HepG2 (cell line): ENCODE results near the gene HNF1B. TPM values are rescaled to one million over a fixed set of nuclear protein-coding genes. Genes with fewer than 3 reads are reported as not detected.

Experiments used
- ATAD3A ChIP-seq: sonication (generic); formaldehyde crosslinking; IDR thresholded peaks from 2 replicates; pipeline ENCODE4 v1.4.0; 2020; ENCODE audit warnings: missing genetic modification reagents
- KDM1A ChIP-seq: IDR thresholded peaks from 2 replicates; pipeline ENCODE4 v1.6.1; 2016; ENCODE audit warnings: missing compliant biosample characterization
- MED13 ChIP-seq: sonication (generic); formaldehyde crosslinking; IDR thresholded peaks from 2 replicates; pipeline ENCODE4 v1.5.0; 2020; ENCODE audit warnings: missing genetic modification reagents
- MEF2D ChIP-seq: sonication (generic); formaldehyde crosslinking; IDR thresholded peaks from 2 replicates; pipeline ENCODE4 v1.5.1; 2020; ENCODE audit warnings: mild to moderate bottlenecking, missing genetic modification reagents
- MTA1 ChIP-seq: sonication (generic); formaldehyde crosslinking; IDR thresholded peaks from 2 replicates; pipeline ENCODE4 v1.4.0; 2020; ENCODE audit warnings: missing genetic modification reagents, mild to moderate bottlenecking, borderline replicate concordance
- NR3C1 ChIP-seq: sonication (generic); formaldehyde crosslinking; IDR thresholded peaks from 2 replicates; pipeline ENCODE4 v1.4.0; 2020; ENCODE audit warnings: missing genetic modification reagents
- POLR2AphosphoS5 ChIP-seq: IDR thresholded peaks from 2 replicates; pipeline ENCODE4 v1.6.1; 2012; ENCODE audit warnings: low read depth, low read length
- REXO4 ChIP-seq: sonication (generic); formaldehyde crosslinking; IDR thresholded peaks from 2 replicates; pipeline ENCODE4 v1.8.0; 2022; ENCODE audit warnings: missing genetic modification reagents, mild to moderate bottlenecking, borderline replicate concordance
- THAP11 ChIP-seq: IDR thresholded peaks from 2 replicates; pipeline ENCODE4 v1.6.1; 2016; ENCODE audit warnings: missing biosample characterization, missing genetic modification reagents
- ZNF33A ChIP-seq: sonication (generic); formaldehyde crosslinking; IDR thresholded peaks from 2 replicates; pipeline ENCODE4 v1.5.1; 2020; ENCODE audit warnings: missing genetic modification reagents, mild to moderate bottlenecking, moderate library complexity, borderline replicate concordance
- polyA plus RNA-seq, 8 experiments: library from polyadenylated mRNA; depleted of rRNA in 3 of 8; stranded (reverse) in 7 of 8; unstranded in 1 of 8; fragments of >200 nt; fragmentation: Illumina TruSeq in 4 of 8; extraction: Trizol in 4 of 8; gene quantifications; 2 replicates each; pipeline versions ENCODE4 v1.2.1 to v1.2.3, GENCODE V29; 2011 to 2016; ENCODE audit warnings: low read depth in 4 of 8, missing spikeins in 1 of 8, mixed read lengths in 1 of 8; ENCODE audit not compliant: insufficient read depth in 1 of 8
- total RNA-seq, 5 experiments: library from RNA; depleted of rRNA; stranded (reverse); fragments of >200 nt; fragmentation: Illumina TruSeq; extraction: Trizol; gene quantifications; 2 replicates each; pipeline ENCODE4 v1.2.3, GENCODE V29; 2016; ENCODE audit warnings: low read depth in 1 of 5
- TF ChIP-seq, protein P1 (sequence below): sonication (generic); formaldehyde crosslinking; IDR thresholded peaks from 2 replicates; pipeline ENCODE4 v1.9.0; 2021; ENCODE audit warnings: missing genetic modification reagents, borderline replicate concordance
- TF ChIP-seq, protein P2 (sequence below): sonication (generic); formaldehyde crosslinking; IDR thresholded peaks from 2 replicates; pipeline ENCODE4 v1.5.1; 2020; ENCODE audit warnings: mild to moderate bottlenecking, missing genetic modification reagents, borderline replicate concordance
- TF ChIP-seq, protein P3 (sequence below): sonication (generic); formaldehyde crosslinking; IDR thresholded peaks from 2 replicates; pipeline ENCODE4 v1.5.0; 2020; ENCODE audit warnings: missing genetic modification reagents
- TF ChIP-seq, protein P4 (sequence below): sonication (generic); formaldehyde crosslinking; IDR thresholded peaks from 2 replicates; pipeline ENCODE4 v1.4.0; 2020; ENCODE audit warnings: mild to moderate bottlenecking, missing genetic modification reagents

HNF1B gene
- total and polyA plus RNA-seq, 2 of the 13 experiments (the other 11 are each of a cell fraction or from before 2014, with no cell fraction given), result 1.9 to 5.3 TPM

DNA sequence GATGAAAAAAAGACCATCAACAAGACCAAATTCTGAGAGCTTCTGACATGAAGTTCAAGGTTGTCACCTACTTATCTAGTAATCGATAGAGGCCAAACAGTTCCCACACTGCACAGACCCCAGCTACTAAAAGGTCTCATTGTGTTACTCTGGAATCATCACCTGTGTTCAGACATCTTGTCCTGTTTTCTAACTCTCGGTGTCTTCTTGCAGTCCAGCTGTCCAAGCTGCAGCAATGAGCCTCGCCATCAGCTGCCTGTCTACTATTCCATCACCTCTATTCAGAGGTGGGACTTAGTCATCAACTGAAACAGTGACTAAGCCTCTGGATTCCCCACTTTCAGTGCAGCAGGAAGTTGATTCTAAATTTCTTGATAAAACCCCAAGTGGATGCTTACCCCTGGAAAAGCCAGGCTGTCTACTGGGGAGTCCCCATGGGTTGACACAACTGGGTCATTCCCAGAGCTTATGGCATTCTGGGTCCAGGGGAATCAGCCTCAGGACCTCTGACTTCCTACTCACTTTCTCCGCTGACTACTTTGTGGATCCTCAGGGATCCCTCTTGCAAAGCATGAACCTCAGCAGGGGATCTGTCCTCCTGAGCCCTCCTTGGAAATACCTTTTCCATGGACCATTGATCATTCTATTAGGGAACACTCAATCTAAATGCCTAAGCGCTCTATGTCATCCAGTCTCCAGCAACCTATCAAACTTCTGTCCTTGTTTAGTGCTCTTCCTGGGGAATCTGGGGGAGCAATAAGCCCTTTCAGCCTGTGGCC is 46.5 kb downstream of the HNF1B start (continued):
- no peak for TF ChIP-seq ZNF33A
- TF ChIP-seq ATAD3A (CRISPR knock-in tag), result no peak
- peak; percentile 53; the same call in 1 of the 2 replicates for TF ChIP-seq MEF2D
- TF ChIP-seq, protein P1, sequence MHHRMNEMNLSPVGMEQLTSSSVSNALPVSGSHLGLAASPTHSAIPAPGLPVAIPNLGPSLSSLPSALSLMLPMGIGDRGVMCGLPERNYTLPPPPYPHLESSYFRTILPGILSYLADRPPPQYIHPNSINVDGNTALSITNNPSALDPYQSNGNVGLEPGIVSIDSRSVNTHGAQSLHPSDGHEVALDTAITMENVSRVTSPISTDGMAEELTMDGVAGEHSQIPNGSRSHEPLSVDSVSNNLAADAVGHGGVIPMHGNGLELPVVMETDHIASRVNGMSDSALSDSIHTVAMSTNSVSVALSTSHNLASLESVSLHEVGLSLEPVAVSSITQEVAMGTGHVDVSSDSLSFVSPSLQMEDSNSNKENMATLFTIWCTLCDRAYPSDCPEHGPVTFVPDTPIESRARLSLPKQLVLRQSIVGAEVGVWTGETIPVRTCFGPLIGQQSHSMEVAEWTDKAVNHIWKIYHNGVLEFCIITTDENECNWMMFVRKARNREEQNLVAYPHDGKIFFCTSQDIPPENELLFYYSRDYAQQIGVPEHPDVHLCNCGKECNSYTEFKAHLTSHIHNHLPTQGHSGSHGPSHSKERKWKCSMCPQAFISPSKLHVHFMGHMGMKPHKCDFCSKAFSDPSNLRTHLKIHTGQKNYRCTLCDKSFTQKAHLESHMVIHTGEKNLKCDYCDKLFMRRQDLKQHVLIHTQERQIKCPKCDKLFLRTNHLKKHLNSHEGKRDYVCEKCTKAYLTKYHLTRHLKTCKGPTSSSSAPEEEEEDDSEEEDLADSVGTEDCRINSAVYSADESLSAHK (CRISPR knock-in tag), result no peak
- no peak for TF ChIP-seq POLR2AphosphoS5
- TF ChIP-seq MTA1 (CRISPR knock-in tag), result peak; percentile 20; the same call in 1 of the 2 replicates
- no peak for TF ChIP-seq REXO4 (CRISPR knock-in tag)
- TF ChIP-seq, protein P2, sequence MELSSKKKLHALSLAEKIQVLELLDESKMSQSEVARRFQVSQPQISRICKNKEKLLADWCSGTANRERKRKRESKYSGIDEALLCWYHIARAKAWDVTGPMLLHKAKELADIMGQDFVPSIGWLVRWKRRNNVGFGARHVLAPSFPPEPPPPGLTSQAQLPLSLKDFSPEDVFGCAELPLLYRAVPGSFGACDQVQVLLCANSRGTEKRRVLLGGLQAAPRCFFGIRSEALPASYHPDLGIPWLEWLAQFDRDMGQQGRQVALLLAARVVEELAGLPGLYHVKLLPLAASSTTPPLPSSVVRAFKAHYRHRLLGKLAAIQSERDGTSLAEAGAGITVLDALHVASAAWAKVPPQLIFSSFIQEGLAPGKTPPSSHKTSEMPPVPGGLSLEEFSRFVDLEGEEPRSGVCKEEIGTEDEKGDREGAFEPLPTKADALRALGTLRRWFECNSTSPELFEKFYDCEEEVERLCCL (CRISPR knock-in tag), result no peak
- TF ChIP-seq, protein P3, sequence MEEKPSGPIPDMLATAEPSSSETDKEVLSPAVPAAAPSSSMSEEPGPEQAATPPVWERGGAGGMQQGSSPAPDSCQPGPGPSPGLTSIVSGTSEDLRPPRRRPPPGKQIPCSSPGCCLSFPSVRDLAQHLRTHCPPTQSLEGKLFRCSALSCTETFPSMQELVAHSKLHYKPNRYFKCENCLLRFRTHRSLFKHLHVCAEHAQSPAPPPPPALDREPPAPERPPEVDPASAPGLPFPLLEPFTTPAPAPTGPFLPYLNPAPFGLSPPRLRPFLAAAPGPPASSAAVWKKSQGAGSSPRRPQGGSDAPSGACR (CRISPR knock-in tag), result no peak
- peak; percentile 54 for TF ChIP-seq THAP11 (CRISPR knock-in tag)
- 0 out of 2 replicates have a peak, but pooled peaks have one; percentile 36 for TF ChIP-seq MED13 (CRISPR knock-in tag)
- TF ChIP-seq KDM1A (CRISPR knock-in tag), result no peak
- no peak for TF ChIP-seq NR3C1 (CRISPR knock-in tag)
- TF ChIP-seq, protein P4, sequence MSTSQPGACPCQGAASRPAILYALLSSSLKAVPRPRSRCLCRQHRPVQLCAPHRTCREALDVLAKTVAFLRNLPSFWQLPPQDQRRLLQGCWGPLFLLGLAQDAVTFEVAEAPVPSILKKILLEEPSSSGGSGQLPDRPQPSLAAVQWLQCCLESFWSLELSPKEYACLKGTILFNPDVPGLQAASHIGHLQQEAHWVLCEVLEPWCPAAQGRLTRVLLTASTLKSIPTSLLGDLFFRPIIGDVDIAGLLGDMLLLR (CRISPR knock-in tag), result no peak
